ENCODE data around the gene GTF3C2. TPM values are rescaled to one million over a fixed set of nuclear protein-coding genes. Genes with fewer than 3 reads are reported as not detected.

The GTF3C2 gene
- total RNA-seq, 1 donor from 2014 or later, result 76.2 TPM

GRCh38 chr2:27316655-27317412 lies 39.7 kb downstream of the GTF3C2 start:
- DNase-seq (ENCODE audit: low spot score in 2 of 2), result no peak
- H3K36me3 ChIP-seq, result peaks cover 0 to 9% of the 10 kb centered on the region in 2 donors
- intact Hi-C loops (cut with DNase I), result no loop called here
- H3K9me3 ChIP-seq, result no peaks in the 10 kb centered on the region
- H3K4me1 ChIP-seq, result peaks cover 0 to under 1% of the 10 kb centered on the region in 2 donors
- H3K27me3 ChIP-seq, result no peaks in the 10 kb centered on the region
- no peak for TF ChIP-seq CTCF (IDR thresholded peaks at IDR 0.05)
- H3K4me3 ChIP-seq, result no peak overlapping the region
- H3K27ac ChIP-seq, result no peak overlapping the region

- TF ChIP-seq CTCF (IDR thresholded peaks at IDR 0.05), result no peak
- H3K9me3 ChIP-seq, result no peaks in the 10 kb centered on the region
- intact Hi-C loops (cut with DNase I), result no loop called here
- H3K4me3 ChIP-seq, result no peak overlapping the region
- no peaks in the 10 kb centered on the region for H3K27me3 ChIP-seq
- H3K27ac ChIP-seq, result no peak overlapping the region
- no peak for DNase-seq (ENCODE audit: low spot score in 2 of 2)
- H3K36me3 ChIP-seq, result peaks cover 0 to 19% of the 10 kb centered on the region in 2 donors
- H3K4me1 ChIP-seq, result no peaks in the 10 kb centered on the region
Measured at GRCh38 chr2:27315122-27315521, 41.4 kb downstream of the GTF3C2 start.

DNA sequence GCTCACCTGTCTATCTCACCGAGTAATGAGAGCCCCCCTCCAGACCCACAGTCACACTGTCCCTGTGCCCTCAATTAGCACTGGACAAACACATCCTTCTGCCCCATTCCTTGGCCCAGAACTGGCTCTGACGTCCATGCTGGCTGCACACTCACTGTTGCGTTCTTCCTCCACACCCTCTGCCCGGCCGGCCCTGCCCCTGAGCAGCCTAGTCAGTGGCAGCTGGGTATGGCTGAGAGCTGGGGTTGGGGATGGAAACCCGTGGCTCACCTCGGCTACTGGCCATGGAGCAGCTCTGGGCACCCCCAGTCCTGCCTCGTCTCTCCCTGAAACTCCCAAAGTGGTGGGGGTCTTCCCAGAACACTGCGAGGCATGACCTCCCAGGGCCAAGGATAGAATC lies 41.9 kb downstream of the GTF3C2 start:
- DNase-seq (ENCODE audit: low spot score in 2 of 2), result no peak
- no peaks in the 10 kb centered on the region for H3K9me3 ChIP-seq
- H3K4me1 ChIP-seq, result no peaks in the 10 kb centered on the region
- no peak overlapping the region for H3K4me3 ChIP-seq
- no peak overlapping the region for H3K27ac ChIP-seq
- H3K27me3 ChIP-seq, result no peaks in the 10 kb centered on the region
- peaks cover 0 to 22% of the 10 kb centered on the region in 2 donors for H3K36me3 ChIP-seq
- TF ChIP-seq CTCF (IDR thresholded peaks at IDR 0.05), result no peak
- intact Hi-C loops (cut with DNase I), result no loop called here

- no peaks in the 10 kb centered on the region for H3K4me1 ChIP-seq
- H3K27me3 ChIP-seq, result no peaks in the 10 kb centered on the region
- intact Hi-C loops (cut with DNase I), result no loop called here
- no peak for DNase-seq (ENCODE audit: low spot score in 2 of 2)
- peaks cover 0 to 27% of the 10 kb centered on the region in 2 donors for H3K36me3 ChIP-seq
- H3K27ac ChIP-seq, result no peak overlapping the region
- no peaks in the 10 kb centered on the region for H3K9me3 ChIP-seq
- no peak for TF ChIP-seq CTCF (IDR thresholded peaks at IDR 0.05)
- H3K4me3 ChIP-seq, result no peak overlapping the region
Measured at GRCh38 chr2:27313882-27314645, 42.5 kb downstream of the GTF3C2 start.

DNA sequence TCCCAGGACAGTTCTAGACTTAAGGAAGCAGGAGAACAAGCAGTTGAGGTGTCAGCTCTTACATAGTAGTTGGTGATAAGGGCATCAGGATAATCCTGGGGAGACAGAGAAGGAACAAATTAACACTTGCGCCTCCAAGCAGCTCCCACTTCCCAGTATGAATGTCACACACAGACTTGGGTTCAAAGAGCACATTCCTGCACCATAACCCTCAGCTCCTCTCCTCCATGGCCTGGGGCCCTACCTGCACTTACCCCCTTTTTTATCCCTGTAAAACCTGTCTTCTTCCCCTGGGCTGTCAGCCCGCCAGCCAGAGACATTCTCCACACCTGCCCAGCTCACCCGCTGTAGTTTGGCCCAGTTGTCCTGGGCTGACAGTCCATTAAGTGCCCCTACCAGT lies 44.4 kb downstream of the GTF3C2 start:
- Histone ChIP-seq H3K4me1 (peaks cover 0 to 10% of the 10 kb centered on the region in 2 donors), H3K36me3 (peaks cover 0 to 27% of the 10 kb centered on the region in 2 donors)

More for the DNA sequence above, 44.4 kb downstream of the GTF3C2 start:
- Histone ChIP-seq H3K4me3 (no peak overlapping the region), H3K27ac (no peak overlapping the region), H3K27me3 (peaks cover 8% of the 10 kb centered on the region), H3K9me3 (no peaks in the 10 kb centered on the region)
- no peak for DNase-seq (ENCODE audit: low spot score in 2 of 2)
- intact Hi-C loops (cut with DNase I), result no loop called here
- TF ChIP-seq CTCF (IDR thresholded peaks at IDR 0.05), result no peak
